Activated CD4-positive, alpha-beta T cell treated with anti-CD3 and anti-CD28 coated beads, Interleukin-2, amount 50 U/mL, for 48 hours (primary cell): ENCODE data around the gene MAPK8IP3.

Source experiments
- DNase-seq, 2 experiments: peaks; one replicate each; pipeline ENCODE4 v3.0.0-alpha.2; 2020

Gene MAPK8IP3

GRCh38 chr16:1762879-1763520 lies 57.0 kb downstream of the MAPK8IP3 start:
- DNase-seq: no peak

DNA sequence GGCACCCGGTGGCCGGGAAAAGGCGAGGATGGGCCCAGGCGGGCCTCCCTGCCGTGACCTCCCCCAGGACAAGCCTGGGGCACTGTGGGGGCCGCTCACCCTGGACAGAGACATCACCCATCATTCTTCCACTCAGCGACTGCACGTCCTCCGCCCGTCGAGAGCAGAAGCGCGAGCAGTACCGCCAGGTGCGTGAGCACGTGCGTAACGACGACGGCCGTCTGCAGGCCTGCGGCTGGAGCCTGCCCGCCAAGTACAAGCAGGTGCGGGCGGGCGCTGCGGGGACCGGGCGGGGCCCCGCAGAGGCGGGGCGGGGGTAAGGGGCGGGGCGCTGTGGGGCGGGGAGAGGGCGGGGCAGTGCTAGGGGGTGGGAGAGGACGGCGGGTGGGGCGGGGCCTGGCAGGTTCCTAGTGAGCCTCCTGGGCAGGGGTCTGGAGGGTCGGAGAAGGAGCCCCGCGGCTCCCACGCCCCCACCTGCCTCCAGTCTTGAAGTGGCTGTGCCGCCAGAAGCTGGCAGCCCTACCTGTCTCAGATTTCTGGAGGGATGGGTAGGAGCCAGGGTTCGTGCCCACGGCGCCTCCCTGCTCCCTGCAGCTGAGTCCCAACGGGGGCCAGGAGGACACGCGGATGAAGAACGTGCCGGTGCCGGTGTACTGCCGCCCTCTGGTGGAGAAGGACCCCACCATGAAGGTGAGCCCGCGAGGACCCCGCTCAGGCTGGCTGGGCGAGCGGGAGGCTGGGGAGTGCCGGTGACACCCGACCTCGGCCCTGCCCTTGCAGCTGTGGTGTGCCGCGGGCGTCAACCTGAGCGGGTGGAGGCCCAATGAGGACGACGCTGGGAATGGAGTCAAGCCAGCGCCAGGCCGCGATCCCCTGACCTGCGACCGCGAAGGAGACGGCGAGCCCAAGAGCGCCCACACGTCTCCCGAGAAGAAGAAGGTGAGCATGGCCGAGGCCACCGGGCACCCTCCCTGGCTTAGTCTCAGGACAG lies 57.8 kb downstream of the MAPK8IP3 start:
- DNase-seq: no peak

- no peak for DNase-seq
Measured at GRCh38 chr16:1764971-1765370, 59.0 kb downstream of the MAPK8IP3 start.

GRCh38 chr16:1765826-1766225 lies 59.8 kb downstream of the MAPK8IP3 start:
- no peak for DNase-seq

DNA sequence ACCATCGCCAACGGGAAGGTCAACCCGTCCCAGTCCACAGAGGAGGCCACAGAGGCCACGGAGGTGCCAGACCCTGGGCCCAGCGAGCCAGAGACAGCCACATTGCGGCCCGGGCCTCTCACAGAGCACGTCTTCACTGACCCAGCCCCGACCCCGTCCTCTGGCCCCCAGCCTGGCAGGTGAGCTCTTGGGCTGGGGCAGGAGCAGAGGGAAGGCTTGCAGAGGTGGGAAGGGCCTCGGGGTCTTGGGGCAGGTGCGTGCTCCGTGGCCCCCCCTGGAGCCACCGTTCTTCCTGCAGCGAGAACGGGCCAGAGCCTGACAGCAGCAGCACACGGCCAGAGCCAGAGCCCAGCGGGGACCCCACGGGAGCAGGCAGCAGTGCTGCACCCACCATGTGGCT lies 60.2 kb downstream of the MAPK8IP3 start:
- no peak for DNase-seq

DNA sequence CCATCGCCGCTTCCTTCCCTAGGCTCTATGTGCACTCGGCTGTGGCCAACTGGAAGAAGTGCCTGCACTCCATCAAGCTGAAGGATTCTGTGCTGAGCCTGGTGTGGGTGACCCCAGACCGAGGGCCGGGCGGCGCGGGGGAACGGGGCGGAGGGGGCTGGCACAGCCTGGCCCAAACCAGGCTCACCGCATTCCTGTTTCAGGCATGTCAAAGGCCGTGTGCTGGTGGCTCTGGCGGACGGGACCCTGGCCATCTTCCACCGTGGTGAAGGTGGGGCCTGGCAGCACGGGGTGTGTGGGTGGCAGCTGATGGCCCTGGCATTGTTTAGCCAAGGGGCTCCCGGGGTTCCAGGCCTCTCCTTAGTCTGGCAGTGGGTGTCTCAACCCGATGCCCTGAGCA lies 60.7 kb downstream of the MAPK8IP3 start:
- no peak for DNase-seq

GRCh38 chr16:1767116-1767994 lies 61.4 kb downstream of the MAPK8IP3 start:
- DNase-seq: no peak

GRCh38 chr16:1768061-1768766 lies 62.2 kb downstream of the MAPK8IP3 start:
- DNase-seq: no peak

- DNase-seq: no peak
Measured at GRCh38 chr16:1768767-1769401, 62.9 kb downstream of the MAPK8IP3 start.

DNA sequence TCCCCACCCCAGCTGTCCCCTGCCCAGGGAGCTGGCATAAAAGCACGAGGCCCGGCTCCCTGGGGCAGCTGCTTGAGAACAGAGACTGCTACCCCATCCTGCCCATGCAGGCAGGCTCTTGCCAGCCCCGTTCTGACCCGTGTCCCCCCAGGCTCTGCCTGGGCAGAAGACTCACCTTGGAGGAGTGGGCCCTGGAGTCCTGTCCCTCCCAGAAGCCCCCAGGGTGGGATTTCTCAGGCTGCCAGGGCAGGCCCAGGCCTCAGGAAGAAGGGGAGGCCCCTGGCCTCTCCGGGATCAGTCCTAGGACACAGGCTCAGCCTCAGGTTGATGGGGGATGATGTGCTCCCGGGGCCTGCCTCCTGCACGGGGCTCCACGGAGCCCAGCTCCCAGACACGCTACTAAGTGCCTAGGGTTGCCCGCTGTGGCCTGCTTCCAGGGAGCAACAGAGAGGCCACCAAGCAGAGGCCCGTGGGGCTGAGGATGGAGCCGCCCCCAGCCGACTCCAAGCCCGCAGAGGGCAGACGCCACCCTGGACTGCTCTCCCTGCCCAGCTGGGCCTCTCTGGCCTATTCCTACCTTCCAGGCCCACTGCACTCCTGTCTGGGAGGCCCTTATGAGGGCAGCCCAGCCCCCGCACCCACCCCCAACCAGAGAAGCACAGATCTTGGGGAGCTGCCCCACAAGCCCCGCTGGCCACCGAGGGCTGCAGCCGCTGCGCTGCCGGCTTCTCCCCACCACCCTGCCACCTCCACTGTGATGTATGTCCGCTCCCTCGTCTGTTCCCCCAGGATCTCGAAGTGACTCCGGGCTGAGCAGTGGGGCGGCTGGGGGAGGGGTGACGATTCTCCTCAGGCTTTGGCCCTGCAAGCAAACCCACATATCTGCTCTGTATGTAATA lies 63.7 kb downstream of the MAPK8IP3 start:
- DNase-seq: no peak

- peak; percentile 64 to 71 for DNase-seq
Measured at GRCh38 chr16:1770328-1771187, 64.6 kb downstream of the MAPK8IP3 start.

DNA sequence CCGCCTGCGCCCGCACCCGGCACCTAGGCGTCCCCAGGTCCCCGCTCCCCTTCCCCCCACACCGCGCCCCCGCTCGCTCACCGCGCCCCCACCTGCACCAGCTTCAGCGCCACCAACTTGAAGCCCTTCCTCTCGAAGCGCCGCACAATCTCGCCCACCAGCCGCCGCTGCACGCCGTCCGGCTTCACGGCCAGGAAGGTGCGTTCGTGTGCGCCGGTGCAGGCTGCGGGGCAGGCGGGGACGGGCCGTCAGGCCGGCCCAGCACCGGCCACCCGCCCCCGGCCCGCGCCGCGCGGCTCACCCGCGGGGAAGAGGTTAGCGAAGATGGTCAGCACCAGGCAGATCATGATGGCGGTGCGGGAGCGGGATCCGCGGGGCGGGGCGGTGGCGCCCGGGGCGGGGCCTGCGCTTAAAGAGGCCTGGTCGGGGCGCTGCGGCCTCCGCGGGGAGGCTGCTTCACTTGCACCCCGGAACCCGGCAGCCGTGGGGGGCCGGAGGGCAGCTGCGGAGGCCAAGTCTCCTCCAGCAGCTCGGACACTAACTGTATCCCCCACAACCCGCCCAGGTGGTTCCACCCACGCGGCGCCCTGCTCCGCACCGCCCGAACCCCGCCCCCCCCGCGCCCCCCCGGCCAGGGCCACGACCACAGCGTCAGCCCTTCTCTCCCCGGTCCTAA lies 65.3 kb downstream of the MAPK8IP3 start, which contains the start of gene NME3:
TSS of gene NME3 (minus strand) at position 356 of the 676 bp plus-strand sequence. CDS start at position 347, 9 bp downstream.
- DNase-seq: peak; percentile 84 to 86

DNA sequence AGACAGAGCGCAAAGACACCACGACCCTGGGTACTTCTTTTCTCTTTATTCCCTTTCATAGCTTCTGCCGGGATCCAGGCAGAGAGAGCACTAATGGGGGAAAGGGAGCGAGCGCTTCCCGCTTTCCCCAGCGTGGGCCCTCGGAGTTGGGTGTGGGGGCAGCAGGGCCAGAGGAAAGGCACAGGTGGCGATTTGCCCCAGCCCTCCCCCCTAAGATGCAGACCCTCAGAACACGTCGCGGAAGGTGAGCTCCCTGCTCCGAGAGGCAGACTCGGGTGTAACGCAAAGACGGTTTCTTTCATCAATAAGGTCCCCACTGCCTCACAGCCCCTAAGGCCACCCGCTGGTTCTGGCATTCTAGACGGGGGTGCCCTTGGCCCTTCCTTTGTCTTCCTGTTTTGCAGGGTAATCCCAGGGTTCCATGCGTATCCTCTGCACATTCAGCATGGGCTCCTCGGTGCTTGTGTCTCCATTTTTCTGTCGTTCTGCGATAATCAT lies 65.9 kb downstream of the MAPK8IP3 start:
- DNase-seq: peak in 1 of 2 experiments; percentile 22

GRCh38 chr16:1772362-1772907 lies 66.4 kb downstream of the MAPK8IP3 start, which contains the start of gene EME2:
Gene EME2 (plus strand): TSS chr16:1772810. CDS start chr16:1773228, 418 bp downstream.
- DNase-seq: peak; percentile 57 to 68

DNA sequence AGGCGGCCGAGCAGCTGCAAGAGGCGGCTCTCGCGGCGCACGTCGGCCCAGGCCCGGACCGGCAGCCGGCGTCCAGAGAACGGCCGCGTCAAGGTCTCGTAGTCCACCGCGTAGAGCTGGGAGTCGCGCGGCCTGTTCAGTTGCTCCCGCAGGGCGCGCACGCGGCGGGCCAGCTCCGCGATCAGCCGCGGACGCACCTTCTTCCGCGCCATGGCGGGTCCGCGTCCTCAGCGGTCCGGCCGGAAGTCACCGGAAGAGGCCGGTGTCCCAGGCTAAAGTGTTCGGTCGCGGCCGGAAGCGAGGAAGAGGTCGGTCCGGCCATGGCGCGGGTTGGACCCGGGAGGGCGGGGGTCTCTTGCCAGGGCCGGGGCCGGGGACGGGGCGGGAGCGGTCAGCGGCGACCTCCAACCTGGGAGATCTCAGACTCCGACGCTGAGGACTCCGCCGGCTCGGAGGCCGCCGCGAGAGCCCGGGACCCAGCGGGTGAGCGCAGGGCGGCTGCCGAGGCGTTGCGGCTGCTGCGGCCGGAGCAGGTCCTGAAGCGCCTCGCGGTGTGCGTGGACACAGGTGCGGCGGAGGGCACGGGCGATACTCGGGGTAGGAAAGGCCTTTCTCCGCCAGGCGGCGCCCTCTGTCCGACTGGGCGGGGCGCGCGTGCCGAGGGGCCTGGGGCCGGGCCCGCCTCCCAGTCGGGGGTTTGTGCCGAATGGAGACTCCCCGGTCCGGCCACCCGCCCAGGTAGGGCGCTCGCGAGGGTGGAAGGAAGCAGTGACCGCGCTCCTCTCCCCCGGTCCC lies 67.1 kb downstream of the MAPK8IP3 start, which contains the start of gene MRPS34:
TSS of gene MRPS34 (minus strand) at position 227 of the 795 bp plus-strand sequence. CDS start at position 212, 15 bp downstream.
- peak; percentile 83 to 86 for DNase-seq

DNA sequence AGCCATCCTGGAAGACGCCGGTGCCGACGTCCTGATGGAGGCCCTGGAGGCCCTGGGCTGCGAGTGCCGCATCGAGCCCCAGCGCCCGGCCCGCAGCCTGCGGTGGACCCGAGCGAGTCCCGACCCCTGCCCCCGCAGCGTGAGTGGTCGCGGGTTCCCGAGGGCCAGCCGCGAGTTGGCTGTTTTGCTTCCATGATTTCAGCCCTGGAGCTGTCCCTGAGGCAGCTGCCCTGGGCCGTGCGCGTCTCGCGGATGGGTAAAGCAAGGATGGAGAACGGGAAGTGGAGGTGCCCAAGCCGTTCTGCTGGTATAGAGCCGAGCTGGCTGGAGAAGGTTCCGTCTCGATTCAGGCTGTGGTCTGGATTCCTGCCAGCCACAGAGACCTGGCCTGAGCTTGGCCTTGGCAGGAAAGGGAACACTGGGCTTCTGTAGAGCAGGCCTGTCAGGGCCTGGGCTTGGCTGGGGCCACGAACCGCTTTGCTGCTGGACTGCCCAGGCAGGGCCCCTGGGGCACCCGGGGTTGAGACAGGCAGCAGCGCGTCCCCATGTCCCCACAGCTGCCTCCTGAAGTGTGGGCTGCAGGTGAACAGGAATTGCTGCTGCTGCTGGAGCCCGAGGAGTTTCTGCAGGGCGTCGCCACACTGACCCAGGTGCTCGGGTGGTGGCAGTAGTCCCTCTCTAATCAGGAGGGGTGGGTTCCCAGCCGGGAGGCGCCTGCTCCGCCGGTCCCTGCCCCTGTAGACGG lies 67.9 kb downstream of the MAPK8IP3 start:
- DNase-seq: peak; percentile 29 to 39

DNA sequence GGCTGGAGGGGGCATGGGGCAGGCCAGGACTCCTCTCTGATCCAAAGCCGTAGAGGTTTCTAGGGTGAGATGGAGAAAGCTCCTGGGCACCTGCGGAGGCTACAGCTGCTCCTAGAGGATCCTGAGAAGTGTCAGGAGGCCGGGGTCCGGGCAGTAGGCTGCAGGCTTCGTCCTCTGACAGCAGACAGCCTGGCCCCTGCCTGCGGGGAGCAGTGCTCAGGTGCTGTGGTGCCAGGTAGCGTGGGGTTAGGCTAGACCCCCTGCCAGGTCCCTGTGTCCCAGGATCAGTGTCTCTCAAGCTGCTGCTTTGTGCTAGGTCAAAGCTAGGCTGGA lies 68.4 kb downstream of the MAPK8IP3 start:
- no peak for DNase-seq
